ENCODE data around the gene SLC35F4. TPM values are rescaled to one million over a fixed set of nuclear protein-coding genes. Genes with fewer than 3 reads are reported as not detected.

The SLC35F4 gene
- total RNA-seq, 6 donors from 2014 or later = not detected

- Histone ChIP-seq H3K36me3 (no peaks in the 10 kb centered on the region), H3K27ac (no peak overlapping the region), H3K27me3 (no peaks in the 10 kb centered on the region), H3K9me3 (peaks cover 0 to 4% (median 0%) of the 10 kb centered on the region in 4 donors), H3K4me3 (no peak overlapping the region), H3K4me1 (no peaks in the 10 kb centered on the region)
- DNase-seq (no peak), ATAC-seq (ENCODE audit: low FRiP score in 2 of 2) (no peak)
- TF ChIP-seq, protein P1, sequence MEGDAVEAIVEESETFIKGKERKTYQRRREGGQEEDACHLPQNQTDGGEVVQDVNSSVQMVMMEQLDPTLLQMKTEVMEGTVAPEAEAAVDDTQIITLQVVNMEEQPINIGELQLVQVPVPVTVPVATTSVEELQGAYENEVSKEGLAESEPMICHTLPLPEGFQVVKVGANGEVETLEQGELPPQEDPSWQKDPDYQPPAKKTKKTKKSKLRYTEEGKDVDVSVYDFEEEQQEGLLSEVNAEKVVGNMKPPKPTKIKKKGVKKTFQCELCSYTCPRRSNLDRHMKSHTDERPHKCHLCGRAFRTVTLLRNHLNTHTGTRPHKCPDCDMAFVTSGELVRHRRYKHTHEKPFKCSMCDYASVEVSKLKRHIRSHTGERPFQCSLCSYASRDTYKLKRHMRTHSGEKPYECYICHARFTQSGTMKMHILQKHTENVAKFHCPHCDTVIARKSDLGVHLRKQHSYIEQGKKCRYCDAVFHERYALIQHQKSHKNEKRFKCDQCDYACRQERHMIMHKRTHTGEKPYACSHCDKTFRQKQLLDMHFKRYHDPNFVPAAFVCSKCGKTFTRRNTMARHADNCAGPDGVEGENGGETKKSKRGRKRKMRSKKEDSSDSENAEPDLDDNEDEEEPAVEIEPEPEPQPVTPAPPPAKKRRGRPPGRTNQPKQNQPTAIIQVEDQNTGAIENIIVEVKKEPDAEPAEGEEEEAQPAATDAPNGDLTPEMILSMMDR (IDR thresholded peaks at IDR 0.05) = no peak
- WGBS, 2 donors = 69 to 79% methylated on average over 3 of the region's 3 CpGs
These were observed 9.4 kb upstream of the SLC35F4 start for GRCh38 chr14:57875296-57875695.

GRCh38 chr14:57871459-57872080 lies 5.7 kb upstream of the SLC35F4 start:
- DNase-seq (no peak), ATAC-seq (ENCODE audit: low FRiP score in 2 of 2) (peak in 1 of 2 donors; percentile 56)
- Histone ChIP-seq H3K27me3 (no peaks in the 10 kb centered on the region), H3K9me3 (no peaks in the 10 kb centered on the region), H3K4me1 (no peaks in the 10 kb centered on the region), H3K36me3 (no peaks in the 10 kb centered on the region), H3K27ac (no peak overlapping the region), H3K4me3 (no peak overlapping the region)
- 52 to 56% methylated on average over 2 of the region's 2 CpGs for WGBS, 2 donors
- TF ChIP-seq, protein P1 (IDR thresholded peaks at IDR 0.05) = peak in 4 of 6 experiments; percentile 20 to 35 (median 30)
- TF ChIP-seq POLR2A (IDR thresholded peaks at IDR 0.05) = no peak

DNA sequence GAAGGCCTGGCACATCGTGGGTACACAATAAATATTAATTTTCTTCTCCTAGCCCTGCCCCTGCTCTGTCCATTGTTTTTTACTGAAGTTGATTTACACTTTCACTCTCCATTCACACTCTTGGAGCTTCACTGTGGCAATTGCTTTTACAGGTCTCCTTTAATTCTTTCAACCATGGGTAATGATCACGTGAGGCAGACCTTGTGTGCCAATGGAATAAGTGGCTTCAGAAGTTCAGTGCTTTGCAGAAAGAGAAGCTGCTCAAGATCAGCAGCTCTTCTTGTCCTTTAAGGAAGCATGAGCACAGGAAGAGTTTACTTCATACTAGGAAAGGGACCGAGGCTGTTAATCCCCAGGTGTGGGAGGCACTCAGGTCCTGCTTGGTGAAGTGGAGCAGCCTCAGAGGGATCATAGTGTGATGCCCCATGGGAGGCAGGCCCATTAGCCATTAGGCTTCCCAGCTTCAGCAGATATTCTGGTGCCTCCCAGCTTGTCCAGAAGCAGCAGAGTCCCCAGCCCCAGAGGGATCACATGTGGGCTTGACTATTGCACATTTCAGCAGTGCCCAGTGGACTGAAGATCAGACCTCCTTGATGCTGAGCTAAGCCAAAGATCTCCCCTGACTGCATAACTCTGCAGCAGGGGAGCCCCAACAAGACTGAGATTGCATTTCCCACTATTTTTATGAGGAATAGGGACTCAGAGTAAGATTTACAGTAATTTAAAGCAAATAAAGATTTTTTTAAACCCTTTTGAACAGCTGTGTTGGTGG lies 5.0 kb upstream of the SLC35F4 start:
- H3K27me3 ChIP-seq = peaks cover 0 to 5% (median 1%) of the 10 kb centered on the region in 4 donors
- ATAC-seq (ENCODE audit: low FRiP score in 2 of 2) = peak; percentile 19 to 27
- no peak overlapping the region for H3K27ac ChIP-seq
- TF ChIP-seq POLR2A (IDR thresholded peaks at IDR 0.05) (no peak), POLR2AphosphoS5 (IDR thresholded peaks at IDR 0.05) (no peak), EP300 (IDR thresholded peaks at IDR 0.05) (no peak)
- TF ChIP-seq, protein P1 (IDR thresholded peaks at IDR 0.05) = no peak
- H3K4me3 ChIP-seq = no peak overlapping the region
- H3K36me3 ChIP-seq = no peaks in the 10 kb centered on the region
- no peaks in the 10 kb centered on the region for H3K9me3 ChIP-seq
- peaks cover 0 to 2% (median 1%) of the 10 kb centered on the region in 4 donors for H3K4me1 ChIP-seq
- no peak for DNase-seq
- 44 to 46% methylated on average over 3 of the region's 3 CpGs for WGBS, 2 donors

GRCh38 chr14:57869617-57870016 lies 3.7 kb upstream of the SLC35F4 start:
- peaks cover 0 to 18% (median 8%) of the 10 kb centered on the region in 4 donors for H3K27me3 ChIP-seq
- H3K36me3 ChIP-seq = no peaks in the 10 kb centered on the region
- TF ChIP-seq POLR2AphosphoS5 (IDR thresholded peaks at IDR 0.05) (no peak), EP300 (IDR thresholded peaks at IDR 0.05) (no peak), POLR2A (IDR thresholded peaks at IDR 0.05) (no peak)
- TF ChIP-seq, protein P1 (IDR thresholded peaks at IDR 0.05) = no peak
- H3K4me1 ChIP-seq = peaks cover 0 to 13% (median 7%) of the 10 kb centered on the region in 4 donors
- H3K27ac ChIP-seq = no peak overlapping the region
- DNase-seq (no peak), ATAC-seq (ENCODE audit: low FRiP score in 2 of 2) (no peak)
- no peak overlapping the region for H3K4me3 ChIP-seq
- no peaks in the 10 kb centered on the region for H3K9me3 ChIP-seq

Measured in upper lobe of left lung (tissue), 6 donors.